Measurements from ENCODE around the gene SDF4.

Gene SDF4

DNA sequence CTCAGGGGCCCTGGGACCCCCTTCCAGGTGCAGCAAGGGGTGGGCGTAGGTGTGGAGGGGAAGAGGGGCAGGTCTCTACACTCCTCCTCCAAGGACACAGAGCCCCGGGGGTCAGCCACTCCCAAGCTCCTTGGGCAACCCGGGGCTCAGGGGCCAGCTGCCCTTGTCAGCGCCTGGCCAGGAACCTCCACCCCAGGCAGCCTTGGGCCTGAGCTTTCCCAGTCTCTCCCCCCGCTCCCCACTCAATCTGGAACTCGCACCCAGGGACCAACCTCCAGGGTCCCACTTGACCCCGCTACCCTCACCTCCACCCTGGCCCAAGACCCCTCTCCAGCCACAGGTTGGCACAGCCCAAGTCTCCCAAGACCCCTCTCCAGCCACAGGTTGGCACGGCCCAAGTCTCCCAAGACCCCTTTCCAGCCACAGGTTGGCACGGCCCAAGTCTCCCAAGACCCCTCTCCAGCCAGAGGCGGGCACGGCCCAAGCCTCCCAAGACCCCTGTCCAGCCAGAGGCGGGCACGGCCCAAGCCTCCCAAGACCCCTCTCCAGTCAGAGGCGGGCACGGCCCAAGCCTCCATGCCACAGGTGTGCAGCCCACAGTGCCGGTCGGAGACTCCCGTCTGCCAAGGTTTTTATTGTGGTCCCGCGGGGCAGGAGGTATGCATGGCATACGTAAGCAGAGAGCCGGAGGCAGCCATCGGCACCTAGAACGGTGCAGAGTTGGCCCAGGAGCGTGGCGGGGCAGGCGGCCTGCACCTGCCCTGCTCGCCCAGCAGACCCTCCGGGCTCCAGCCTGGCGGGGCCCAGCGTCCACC is 20.9 kb downstream of the SDF4 start:
- no peak for DNase-seq

DNA sequence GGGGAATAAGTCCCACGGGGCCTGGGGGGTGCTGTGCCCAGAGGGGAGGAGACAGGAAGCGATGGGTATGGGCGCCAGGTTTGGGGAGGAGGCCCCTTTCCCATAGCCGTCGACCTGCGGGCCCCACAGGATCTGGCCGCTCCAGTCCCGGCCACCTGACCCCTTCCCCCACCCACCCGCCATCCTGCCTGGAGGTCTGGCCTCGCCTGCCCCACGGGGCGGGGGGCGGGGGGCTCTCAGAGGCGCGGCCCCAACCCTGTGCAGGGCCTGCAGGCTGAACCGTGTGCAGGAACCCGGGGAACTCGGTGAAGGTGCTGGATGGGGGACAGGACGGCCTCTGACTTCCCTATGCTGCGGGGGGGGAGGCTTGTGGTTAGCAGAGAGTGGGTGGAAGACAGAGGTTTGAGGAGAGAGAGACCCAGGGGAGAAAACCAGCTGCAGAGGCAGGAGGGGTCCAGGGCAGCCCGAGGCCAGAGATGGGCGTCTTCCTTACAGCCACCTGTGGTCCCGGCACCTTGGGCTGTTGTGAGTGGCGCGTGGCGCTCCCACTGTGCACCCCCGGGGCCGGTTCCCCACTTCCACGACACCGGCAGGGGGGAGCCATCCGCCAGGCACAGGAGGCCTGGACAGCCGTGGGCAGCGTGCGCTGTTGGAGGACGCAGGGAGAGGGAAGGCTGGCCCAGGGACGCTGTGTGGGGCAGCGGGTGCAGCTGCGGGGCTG is 22.9 kb downstream of the SDF4 start:
- DNase-seq: no peak

DNA sequence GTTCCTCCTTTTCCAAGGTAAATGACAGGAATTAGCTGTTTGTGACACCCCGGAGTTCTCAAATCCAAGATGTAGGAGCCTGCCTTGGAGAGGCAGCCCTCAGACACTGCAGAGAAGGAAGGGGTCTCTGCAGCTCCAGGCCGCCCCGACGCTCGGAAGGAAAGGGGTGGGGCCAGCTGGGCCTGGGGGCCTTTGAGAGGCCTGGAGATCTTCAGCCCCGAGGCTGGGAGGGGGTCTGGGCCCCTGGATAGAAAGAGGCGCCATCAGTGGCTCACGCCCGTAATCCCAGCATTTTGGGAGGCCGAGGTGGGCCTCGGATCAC is 24.3 kb downstream of the SDF4 start:
- no peak for DNase-seq

DNA sequence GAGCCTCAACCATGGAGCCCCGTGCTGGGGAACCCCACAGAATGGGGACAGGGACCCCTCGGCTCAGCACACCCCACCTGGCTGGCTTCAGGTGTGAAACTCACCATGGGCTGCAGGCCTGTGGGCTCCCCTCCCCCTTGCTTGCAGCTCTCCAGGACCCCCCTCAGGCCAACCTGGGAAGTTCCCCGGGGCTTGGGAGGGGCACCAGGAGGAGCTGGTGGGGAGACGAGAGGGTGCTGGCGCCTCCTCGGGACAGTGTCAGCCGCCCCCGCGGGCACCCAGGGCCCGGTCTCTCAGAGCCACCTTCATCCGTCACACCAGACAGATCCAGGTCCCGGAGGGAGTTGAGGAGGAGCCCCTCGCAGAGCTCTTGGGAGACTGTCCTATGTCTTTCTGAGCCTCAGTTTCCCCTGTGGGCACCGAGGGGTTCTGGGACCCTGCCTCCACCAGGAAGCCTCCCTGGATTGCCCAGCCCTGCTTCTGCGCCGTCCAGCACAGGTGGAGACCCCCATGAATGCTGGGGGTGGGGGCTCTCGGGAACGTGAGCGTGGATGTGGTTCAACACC is 24.8 kb downstream of the SDF4 start:
- DNase-seq: no peak

DNA sequence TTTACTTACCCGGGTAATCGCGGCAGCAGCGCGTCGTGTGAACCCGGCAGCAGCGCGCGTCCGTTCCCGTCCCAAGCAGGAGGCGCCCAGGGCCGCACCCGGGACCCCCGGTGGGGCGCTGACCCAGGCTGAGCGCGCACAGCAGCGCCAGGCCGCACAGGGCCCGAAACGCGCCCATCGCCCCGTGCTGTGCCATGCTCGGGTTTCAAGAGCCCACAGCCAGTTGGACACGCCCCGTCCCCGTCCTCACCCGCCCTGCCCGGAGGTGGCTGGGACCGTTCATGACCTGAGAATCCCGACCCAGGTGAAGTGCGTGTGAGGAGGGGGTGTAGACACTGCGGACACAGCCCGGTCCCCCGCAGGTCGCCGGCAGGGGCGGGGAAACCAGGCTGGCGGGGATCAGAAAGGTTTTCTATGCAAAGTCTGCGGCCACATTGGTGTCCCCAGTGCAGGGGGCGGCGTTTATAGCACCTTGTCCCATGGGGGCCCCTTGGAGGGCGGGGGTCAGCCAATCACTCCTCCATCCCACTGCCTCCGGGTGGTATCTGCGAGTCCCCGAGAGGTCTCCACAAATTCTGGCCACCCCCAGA is 25.3 kb downstream of the SDF4 start, which contains the start of gene TNFRSF18:
TNFRSF18 (minus strand) TSS at position 217 of the 590 bp plus-strand sequence; CDS start at position 196, 21 bp downstream.
- no peak for DNase-seq

DNA sequence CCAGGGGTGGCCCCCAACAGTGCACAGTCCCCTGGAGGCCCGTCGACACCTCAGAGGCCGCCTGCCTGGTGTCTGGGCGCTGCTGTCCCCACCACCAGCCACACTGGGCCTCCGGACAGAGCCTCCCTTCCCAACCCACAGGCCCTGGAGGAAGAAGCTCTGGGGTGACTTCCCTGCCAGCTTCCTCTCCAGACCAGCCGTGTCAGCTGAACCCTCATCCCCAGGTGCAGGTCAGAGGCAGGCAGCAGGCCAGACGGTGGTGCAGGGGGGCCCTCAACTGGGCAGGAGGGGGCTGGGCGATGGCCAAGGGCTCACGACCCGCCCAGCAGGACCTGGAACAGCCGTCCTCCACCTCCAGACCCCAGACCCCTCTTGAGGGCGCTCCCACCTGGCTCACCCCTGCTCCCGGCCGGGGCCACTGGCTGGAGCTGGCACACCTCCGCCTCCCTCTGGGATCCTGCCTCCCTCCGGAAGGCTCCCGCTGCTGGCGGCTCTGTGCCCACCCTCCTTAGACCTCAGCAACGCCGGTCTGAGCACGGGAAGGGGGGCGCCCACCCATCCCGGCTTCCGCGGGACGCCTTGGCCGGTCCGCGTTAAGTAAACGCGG is 25.9 kb downstream of the SDF4 start:
- DNase-seq: no peak

DNA sequence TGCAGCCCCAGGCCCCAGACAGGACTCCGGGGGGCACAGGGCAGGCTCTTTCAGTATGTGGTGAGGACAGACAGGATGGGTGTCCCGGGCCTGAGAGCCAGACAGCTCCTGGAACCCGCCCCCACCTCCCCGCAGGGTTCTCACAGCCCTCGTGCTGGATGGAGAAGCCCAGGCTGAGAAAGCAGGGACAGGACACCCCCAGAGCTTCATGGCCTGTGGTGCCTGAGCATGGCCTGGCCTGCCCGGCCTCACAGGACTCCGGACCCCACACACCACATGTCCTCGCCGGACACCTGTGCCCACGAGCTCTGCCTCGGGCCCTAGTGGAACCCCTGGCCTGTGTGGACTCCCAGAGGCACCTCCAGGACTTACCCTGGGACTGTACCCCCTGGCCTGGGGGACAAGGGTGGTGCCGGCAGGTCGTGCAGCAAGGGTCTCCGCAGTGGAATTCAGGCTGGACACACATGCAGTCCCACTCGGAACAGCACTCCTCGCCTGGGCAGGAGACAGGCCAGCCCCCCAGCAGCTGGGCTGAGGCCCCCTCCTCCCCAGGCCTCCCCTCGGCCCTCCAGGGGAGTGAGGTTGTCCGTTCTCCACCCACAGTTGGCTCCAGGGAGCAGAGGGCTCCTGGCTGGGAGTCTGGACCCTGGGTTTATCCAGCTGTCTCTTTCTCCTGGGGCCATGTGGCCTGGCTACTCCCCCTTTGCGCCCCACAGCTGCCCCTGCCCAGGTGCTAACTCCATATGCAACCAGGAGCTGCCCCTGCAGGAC is 26.6 kb downstream of the SDF4 start:
- DNase-seq: no peak

DNA sequence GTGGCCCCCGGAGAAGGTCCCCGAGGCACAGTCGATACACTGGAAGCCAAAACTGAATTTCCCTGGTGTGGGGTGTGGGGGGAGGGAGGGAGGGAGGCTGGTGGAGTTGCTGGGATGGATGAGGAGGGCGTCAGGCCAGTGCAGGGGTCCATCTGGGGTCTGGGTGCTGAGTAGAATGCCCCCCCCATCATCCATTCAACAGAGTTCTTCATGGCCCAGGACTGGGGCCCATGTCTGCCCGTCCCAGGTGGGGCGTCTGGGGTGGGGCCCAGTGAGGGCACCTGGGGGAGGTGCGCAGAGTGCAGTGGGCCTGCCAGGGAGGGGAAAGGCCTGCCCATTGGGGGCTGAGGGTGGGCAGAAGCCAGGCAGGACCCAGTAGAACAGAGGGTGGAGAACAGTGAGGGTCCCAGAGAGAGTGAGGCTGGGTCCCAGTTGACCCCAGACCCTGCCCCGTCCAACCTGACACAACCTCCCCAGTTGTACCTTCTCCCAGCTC is 27.3 kb downstream of the SDF4 start:
- DNase-seq: no peak

DNA sequence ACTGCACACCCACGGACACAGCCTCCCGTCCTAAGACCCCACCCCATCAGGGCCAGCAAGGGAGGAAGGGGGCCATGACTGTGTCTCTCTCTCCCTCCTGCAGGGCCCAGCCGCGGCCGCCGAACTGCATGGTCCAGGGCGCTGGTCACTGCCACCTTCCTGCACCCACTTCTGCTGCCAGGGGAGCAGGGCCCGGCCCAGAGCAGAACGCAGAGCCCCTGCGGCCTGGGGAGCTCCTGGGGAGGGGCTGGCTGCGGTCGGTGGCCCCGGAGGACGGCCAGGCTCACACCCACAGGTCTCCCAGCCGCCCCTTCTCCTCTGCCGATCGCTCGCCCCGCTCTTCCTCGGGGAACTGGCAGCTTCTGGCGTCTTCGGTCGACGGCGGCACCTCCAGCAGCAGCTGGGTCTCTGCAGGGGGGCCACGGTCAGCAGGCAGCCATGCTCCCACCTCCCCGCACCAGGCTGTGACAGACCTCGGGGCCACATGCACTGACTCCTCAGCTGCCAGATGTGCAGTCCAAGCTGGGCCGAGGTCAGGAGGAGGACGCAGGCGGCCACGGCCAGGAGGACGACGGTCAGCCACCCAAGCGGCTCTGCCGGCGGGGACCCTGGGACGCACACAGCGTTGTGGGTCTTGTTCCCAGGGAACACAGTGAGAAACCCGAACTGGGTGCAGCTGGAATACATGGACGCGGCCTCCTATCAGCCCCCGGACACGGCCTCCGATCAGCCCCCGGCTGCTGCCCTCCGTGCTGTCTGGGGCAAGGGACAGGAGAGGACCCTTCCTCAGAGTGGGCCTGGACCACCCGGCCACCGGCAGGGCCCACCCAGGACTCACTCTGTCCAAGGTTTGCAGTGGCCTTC is 28.0 kb downstream of the SDF4 start:
- DNase-seq: no peak

DNA sequence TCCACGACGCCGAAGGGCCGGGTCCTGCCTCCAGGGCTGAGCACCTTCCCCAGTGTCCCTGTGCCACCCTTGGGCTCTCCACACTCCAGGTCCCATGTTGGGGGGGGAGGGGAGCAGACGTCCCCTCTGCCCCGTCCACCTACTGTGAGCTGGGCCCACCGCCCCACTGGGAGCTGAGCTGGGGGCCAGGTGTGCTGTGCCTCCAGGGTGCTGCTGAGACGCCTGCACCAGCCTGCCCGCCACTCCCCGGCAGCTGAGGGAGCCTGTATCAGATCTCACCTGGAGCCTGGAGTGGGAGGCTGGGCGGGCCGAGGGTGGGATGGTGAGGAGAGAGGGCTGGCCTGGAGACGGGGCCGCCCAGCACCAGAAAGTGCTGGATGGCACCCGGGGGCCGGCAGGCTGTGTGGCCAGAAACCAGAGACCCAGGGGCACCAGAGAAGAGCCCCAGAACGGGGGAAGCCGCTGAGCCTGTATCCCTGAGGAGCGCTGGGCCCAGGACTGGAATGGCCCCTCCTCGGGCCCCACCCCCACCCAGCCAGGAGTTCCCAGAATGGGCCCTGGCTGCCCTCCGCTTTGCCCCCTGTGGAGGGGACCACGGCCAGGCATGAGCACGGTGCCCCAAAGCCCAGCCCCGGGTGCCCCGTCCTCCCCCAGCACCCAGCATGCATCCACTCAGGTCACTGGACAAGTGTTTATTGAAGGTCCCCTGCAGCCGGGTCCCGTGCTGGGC is 28.8 kb downstream of the SDF4 start:
- no peak for DNase-seq

DNA sequence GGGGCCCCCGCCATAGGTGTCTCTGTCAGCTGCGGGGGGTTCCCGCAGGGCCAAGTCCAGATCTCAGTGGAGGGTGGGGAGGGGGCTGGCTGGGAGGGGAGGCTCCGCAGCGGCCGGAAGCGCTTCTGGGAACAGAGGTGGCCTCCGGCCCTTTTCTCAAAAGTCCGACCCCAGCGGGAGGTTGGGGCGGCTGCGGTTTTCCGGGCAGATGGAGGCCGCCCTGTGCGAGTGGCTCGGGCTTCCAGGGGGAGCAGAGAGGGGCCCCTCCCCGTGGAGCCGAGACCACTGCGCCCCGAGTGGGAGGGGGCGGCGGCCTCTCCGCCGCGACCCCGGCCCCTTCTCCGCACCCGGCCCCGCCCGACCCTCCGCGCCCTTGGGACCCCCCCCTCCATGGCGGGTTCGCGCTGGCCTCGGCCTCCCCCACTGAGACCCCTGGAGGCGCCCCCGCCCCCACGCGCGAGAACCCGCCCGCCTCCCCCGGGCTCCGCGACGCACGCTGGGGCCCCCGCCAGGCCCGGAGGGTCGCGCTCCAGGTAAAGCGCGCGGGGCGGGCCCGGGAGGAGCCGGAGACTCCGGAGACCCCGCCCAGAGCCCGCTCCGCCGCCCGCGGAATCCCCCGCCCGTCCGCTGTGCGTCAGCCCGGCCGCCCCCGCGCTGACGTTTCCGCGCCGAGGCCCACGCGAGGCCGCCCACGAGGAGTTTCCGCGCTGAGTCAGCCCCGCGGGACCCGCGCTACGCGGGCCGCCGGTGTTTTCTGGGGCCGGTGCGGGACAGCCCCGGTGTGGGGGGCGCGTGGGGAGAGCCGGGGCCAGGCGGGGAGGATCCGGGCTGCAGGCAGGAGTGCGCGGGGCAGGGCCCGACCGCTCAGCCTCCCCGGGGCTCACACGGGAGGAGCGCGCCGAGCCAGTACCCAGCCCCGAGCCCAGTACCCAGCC is 30.7 kb downstream of the SDF4 start:
- DNase-seq: no peak

DNA sequence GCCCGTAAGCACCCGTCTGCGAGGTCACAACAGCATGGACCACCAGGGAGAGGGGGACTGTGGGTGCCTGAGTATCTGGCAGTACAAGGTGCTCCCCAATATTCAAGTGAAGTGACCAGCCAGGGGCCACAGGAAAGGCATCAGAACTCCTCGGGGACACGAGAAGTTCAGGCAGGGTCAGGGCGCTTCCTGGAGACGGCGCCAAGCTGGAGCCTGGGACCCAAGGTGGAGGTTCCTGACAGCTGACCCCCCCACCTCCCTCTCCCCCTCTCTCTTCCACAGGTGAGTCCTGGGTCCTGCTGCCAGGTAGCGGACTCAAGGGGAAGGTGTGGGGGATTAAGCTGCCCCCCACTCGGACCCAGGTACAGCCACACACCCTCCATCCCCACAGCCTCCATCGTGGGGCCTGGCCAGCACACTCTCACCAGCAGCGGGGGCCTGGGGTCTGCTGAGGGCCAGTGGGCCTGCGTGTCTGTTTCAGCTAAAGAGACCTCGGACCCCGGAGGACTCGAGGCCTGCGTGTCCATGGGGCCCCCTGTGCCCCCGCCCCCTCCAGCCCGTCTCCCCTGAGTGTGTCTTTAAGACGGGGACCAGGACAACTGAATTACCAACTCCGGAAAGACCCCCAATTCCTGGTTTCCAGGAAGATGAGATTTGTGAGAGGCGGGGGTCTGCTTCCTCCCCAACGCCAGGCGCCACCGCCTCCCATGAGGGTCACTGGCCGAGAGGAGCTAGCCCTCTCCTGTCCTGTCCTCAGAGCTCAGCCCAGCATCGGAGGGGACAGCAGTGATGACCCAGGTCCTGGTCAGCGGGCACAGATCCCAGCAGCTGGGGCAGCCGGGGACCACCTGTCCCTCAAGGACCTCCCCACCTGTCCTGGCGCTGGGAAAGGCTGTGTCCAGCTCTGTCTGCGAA is 31.6 kb downstream of the SDF4 start:
- no peak for DNase-seq

DNA sequence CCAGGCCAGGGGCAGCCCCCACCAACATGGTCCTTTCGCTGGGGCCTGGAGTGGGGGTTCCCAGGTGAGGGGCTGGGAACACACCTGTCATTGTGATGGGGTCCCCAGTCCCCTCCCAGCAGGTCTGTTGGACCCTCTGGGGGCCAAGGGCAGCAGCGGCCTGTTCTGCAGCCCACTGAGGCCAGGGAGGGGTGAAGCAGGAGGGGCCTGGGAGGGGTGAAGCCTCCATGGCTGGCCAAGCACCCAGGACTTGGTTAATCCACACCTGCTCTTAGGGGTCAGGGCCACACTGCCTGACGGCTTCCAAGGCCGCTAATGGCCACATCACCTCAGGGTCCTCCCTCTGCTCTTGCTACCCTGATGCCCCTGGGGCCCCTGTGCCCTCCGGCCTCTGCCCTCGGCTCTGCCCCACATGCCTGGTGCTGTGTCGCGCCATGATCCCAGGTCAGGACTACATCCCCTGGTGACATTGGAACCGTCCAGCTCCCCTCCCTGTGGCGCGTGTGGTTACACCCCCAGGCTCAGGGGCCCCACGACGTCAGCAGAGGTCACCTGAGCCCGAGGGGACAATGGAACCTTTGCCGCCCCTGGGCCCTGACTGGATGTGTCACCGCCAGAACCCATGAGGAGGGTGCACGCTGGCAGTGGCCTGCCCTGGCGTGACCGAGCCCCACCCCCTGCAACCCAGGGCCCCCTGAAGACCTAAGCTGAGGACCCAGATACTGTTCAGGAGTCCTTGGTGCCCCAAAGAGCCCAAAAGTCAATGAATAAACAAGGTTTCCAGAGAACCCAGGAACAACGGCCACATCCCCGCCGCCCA is 32.5 kb downstream of the SDF4 start:
- DNase-seq: no peak

DNA sequence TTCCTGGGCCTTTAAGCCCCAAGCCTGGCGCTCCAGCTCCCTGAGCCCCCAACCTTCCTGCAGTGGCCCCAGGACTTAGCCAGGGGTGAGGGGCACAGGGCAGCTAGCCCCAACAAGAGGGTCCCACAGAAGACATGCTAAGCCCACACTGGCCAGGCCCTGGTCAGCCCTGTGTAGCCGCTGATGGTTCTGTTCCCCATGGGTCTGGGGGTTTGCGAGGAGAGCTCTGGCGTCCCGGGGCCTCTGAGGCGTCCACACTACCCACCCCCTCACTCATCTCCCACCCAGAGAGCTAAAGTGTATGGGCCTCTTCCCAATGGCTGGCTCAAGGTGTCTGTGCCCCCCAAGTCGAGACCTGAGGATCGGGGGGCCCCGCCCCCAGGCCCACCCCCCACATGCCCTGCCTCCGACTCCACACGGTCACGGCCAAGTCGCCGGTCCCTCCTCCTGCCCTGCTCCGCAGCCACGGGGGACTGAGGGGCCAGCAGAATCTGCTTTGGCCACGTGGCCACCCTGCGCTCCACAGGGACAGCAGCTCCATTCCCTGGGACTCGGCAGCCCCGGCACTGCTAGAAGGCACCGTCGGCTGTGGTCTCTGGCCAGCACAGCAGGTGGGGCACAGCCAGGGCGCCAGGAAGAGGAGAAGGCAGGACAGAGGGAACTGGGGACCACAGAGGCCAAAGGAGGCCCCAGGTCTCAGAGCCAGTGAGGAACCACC is 33.2 kb downstream of the SDF4 start:
- no peak for DNase-seq

DNA sequence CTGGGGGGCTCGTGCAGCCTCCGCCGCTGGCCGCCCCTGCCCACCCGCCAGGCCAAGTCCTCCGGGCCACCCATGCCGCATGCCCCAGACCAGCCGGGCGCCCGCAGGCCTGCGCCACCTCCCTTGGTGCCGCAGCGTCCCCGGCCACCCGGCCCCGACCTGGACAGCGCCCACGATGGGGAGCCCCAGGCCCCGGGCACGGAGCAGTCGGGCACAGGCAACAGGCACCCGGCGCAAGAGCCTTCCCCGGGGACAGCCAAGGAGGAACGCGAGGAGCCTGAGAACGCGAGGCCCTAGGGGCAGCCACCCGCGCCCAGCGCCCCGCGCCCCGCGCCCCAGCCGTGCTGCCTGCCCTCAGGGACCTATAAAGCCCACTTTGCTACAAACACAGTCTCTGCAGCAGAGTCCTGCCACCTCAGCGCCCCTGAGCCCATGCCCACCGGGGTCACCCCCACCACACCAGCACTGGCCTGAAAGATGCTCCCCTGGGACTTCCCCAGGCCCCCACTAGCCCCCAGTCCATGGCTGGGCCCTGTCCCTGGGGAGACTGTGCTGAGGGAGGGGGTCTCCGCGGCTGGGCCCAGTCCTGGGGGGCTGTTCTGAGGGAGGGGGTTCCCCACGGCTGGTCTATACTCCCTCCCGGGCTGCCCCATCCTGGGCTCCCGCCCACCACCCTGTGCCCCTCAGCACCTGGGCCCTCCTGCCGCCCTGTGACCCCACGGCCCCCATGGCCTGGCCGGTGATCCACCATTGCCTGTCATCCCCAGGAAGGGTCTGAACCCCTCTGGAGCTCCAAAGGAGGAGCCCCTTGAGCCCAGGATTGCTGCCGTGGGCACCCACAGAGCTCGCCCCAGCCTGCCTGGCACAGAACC is 34.0 kb downstream of the SDF4 start:
- DNase-seq: no peak

DNA sequence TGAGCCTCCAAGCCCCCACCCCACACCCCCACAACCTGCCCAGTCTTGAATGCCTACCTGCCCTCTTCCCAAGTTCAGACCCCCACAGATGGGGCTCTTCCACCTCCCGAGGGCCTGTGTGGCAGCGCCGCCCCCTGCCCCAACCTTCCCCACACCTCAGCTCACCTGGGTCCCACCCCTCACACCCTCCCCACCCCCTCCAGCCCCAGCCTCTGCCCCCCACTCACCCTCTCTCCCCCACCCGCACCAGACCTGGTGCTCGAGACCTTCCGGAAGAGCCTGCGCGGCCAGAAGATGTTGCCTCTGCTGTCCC is 34.7 kb downstream of the SDF4 start:
- DNase-seq: no peak
